Transverse colon (tissue), 3 donors: ENCODE data around the gene SPARC.

Experiments
- CTCF ChIP-seq, 5 experiments: fragments of 200-600 bp in 3 of 5; fragments of 450-650 bp in 2 of 5; sonication (generic) in 3 of 5; IDR thresholded peaks; 1 replicate in 2 of 5; 2 replicates in 3 of 5; pipeline ENCODE4 v1.5.1; 2016 to 2017; ENCODE audit warnings: antibody characterized with exemption in 5 of 5, inconsistent platforms in 3 of 5, mild to moderate bottlenecking in 2 of 5, moderate library complexity in 1 of 5
- POLR2A ChIP-seq: fragments of 450-650 bp; IDR thresholded peaks from one replicate; pipeline ENCODE4 v1.6.1; 2016; ENCODE audit warnings: antibody characterized with exemption, mild to moderate bottlenecking, moderate library complexity

DNA sequence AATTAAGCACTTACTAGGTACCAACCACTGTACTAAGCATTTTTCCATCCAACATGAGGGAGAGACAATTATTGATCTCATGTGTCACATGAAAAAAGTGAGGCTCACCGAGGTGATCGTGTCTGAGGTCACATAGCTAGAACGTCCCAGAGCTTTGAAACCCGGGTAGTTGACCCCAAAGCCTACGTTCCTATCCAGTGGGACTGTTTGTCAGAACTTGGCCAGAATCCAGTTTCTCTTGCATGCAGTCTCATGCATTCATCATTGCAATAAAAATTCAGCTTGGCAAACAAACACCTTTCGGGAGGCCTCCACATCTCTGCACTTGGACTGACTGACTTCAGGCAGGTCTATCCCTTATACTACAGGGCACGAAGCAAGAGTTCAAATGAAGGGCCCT, 72.2 kb downstream of the SPARC start:
- TF ChIP-seq CTCF (IDR thresholded peaks at IDR 0.05) (no peak), POLR2A (no peak)
